Measurements from ENCODE around the gene SLC4A9.
A peak's percentile ranks its signal among the peaks of the same experiment; 100 is the strongest.
"Not testable (repeated sequence)": the region's sequence is repeated elsewhere in the genome, so short reads cannot be mapped to it uniquely, and the experiment has no call there.

SLC4A9 gene

GRCh38 chr5:140401362-140402257 is 41.6 kb downstream of the SLC4A9 start, which contains the start of gene ANKHD1:
ANKHD1 (plus strand) TSS chr5:140401833; CDS start chr5:140401968, 135 bp downstream.
- peak; percentile 95 for DNase-seq

DNA sequence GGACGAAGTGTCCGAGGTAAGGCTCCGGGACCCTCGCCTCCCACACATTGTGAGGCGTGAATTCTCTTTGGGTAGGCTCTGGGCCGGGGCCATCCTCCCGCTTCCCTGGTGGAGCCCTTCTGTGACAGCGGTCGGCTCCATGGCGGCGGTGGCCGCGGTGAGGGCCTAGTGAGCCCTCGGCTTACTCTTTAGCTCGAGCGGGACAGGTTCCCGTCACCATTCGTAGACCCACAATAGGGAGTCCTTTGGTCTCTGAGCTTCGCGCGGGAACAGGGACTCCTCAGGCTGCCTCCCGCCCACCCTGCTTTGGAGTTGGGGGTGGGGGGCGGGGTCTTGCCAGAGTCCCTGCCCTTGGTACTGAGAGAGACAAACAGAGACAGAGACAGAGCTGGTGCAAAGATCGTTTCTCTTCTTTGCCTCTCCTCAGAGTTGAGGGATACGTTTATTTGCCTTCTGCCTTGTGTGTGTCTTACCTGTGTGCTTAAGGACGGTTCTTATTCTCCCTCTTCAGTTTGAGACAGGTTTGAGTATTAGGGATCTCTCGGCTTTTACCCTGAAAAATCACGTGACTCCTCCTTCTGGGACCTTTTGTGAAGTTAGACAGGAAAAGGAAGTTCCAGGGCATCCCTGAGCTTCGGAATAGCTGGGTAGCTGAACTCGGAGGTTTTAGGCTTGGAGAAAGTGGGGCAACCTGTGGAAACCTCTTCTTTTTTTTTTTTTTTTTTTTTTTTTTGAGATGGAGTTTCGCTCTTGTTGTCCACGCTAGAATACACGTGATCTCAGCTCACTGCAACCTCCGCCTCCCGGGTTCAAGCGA is 42.5 kb downstream of the SLC4A9 start:
- DNase-seq = no peak

- no peak for DNase-seq
Observed at GRCh38 chr5:140403613-140404012, 43.6 kb downstream of the SLC4A9 start.

- DNase-seq = no peak
Observed at GRCh38 chr5:140408750-140409241, 48.8 kb downstream of the SLC4A9 start.

DNA sequence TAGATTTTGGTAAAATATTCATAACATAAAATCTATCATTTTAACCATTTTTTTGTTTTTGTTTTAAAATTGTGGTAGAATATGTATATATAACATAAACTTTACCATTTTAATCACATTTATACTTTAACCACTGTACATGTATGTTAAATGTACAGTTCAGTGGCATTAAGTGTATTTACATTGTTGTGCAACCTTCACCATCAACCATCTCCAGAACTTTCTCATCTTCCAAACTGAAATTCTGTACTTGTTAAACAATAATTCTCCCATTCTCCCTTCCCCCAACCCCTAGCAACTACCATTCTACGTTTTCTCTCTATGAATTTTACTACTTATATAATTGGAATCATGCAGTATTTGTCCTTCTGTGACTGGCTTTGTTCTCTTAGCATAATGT is 53.2 kb downstream of the SLC4A9 start:
- no peak for DNase-seq

GRCh38 chr5:140417235-140417634 is 57.2 kb downstream of the SLC4A9 start:
- DNase-seq = no peak

- DNase-seq = no peak
Observed at GRCh38 chr5:140418862-140419520, 59.0 kb downstream of the SLC4A9 start.

DNA sequence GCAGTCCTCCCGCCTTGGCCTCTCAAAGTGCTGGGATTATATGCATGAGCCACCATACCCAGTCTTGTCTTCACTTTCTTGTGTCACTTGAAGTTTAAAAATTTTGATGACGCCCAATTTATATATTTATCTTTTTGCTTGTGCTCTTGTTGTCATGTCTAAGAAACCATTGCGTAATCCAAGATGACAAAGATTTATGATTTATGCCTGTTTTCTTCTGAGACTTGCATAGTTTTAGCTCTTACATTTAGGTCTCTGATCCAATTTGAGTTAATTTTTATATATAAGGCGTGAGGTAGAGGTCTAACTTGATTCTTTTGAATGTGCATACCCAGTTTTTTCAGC is 60.2 kb downstream of the SLC4A9 start:
- DNase-seq = no peak

DNA sequence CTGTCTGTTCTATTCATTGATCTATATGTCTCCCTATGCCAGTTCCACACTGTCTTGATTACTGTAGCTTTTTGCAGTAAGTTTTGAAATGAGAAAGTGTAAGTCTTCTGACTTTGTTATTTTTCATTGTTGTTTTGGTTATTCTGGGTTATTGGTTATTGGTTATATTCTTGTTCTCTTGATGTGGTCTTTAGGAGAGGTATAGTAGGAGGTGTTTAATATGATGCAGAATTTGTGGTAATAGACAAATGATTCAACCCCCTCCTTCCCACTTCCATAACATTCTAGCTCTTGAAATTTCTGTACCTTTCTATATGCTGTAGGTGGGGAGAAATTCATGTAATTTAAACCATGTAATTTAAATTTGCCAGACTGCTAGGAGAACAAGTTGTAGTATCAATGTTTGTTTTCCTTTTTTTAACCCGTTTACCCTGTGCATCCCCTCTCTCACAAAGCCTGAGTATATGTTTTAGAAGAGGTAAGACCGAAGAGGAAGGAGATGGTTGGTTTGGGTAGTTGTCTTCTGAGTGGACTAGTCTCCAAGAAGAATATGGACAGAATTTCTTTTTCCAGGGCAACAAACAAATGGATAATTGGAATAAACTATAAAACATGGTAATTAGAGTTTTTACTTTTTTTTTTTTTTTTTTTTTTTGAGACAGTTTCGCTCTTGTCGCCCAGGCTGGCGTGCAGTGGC is 60.8 kb downstream of the SLC4A9 start:
- DNase-seq = no peak

DNA sequence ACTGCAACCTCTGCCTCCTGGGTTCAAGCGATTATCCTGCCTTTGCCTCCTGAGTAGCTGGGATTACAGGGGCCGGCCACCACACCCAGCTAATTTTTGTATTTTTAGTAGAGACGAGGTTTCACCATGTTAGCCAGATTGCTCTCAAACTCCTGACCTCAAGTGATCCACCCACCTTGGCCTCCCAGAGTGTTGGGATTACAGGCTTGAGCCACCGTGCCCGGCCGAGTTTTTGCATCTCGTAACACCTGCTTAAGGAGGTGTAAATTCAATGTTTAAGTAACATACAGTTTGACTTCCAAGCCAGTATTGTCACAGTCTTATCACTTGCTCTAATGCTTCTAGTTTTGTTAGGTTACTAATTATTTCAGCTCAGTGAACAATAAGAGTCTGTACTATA is 61.4 kb downstream of the SLC4A9 start:
- not testable (repeated sequence) for DNase-seq

DNA sequence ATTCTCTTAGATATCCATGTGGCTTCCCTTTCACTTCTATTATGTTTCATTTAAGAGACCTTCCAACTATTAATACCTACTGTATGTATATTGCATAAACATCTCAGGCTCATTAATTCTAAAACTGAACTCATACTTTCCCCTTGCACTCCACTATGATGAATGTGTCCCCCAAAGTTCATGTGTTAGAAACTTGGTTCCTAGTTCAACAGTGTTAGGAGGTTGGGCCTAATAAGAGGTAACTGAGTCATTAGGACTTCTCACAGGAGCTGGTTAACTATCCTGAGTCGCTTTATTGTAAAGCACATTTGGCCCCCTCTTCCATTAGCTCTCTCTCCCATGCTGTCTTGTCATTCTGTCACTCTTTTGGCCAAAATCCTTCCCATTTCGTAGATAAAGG is 63.6 kb downstream of the SLC4A9 start:
- no peak for DNase-seq

DNA sequence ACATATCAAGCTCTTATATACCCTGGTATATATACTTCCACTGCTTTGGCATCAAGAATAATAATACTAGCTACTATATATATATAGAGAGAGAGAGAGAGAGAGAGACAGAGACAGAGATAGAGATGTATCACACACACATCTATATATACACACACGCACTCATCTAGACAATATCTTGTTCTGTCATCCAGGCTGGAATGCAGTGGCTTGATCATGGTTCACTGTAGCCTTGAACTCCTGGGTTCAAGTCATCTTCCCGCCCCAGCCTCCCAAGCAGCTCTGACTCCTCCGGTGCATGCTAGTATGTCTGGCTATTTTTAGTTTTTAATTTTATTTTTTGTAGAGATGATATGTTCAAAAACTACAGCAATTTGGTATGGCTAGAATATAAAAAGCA is 64.1 kb downstream of the SLC4A9 start:
- no peak for DNase-seq

All from NCI-H187 treated with DMSO at 0.1 percent for 48 hours (cell line).